ENCODE measurements around the gene RHOJ.

RHOJ gene

DNA sequence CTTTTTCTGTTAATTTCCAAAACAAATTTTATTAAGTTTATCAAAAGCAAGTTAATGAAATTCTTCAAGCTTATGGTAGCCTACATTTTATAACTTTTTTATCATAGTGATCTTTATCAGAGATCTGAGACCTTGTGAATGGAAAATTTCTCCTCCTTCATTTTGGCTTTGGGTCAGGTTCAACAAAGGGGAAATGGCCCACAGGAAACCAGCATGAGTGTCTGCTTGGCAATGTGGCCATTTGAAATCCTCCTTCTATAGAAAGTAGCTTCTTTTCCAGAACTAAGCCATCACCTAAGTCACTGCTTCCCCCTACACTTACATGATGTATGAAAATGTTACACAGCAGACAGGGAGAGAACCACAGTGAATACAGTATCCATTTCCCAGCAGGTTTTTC lies 1.6 kb downstream of the RHOJ start:
- no peak for DNase-seq (ENCODE audit: low spot score)

DNA sequence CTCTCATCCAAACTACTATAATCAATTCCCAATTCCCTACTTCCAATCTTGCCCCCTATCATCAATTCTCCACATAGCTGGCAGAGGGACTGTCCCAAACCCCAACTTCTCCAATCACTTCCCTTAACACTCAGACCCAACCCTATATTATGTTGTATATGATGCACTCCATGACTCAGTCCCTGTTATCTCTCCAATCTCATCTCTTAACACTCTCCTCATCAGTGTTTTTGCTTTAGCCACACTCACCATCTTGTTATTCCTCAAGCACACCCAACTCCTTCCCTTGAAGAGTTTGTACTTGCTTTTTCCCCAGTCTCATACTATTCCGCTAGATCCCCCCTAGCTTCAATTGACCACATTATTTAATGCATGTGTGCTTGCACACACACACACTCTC lies 4.9 kb downstream of the RHOJ start:
- no peak for DNase-seq (ENCODE audit: low spot score)

DNA sequence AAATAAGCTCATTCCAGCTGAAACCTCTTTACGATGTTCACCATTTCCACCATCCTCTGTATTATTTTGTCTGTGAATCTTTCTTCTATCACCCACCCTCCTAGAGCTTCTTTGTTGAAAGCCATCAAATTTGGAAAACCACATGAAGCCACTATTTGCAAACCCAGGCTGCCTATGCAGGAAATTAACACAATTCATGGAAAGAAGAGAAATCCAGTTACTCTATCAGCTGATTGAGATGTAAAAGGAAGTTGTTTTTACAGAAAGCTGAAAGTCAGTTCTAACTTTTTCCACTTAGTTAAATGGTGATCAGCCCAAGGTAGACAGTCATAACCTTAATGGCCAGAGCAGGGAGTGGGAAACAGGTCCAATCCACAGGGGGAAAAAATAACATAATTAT lies 6.6 kb downstream of the RHOJ start:
- DNase-seq (ENCODE audit: low spot score): no peak

DNA sequence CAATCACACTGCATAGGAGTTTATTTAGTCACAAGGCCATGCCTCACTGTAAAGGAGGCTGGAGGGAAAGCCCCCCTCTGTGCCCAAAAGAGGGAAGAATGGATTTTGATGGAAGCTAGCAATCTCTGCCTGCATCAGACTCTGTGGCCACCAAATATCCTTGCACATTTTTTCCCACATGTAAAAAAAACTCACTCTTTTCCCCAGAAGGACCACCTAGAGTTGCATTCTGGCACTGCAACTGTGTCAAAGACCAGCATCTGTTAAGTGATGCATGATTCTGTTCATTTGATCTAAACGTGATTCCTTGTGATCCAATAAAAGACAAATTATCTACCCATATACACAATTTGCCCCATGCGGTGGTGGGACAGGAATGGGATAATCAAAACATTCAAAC lies 8.0 kb downstream of the RHOJ start:
- no peak for DNase-seq (ENCODE audit: low spot score)

DNA sequence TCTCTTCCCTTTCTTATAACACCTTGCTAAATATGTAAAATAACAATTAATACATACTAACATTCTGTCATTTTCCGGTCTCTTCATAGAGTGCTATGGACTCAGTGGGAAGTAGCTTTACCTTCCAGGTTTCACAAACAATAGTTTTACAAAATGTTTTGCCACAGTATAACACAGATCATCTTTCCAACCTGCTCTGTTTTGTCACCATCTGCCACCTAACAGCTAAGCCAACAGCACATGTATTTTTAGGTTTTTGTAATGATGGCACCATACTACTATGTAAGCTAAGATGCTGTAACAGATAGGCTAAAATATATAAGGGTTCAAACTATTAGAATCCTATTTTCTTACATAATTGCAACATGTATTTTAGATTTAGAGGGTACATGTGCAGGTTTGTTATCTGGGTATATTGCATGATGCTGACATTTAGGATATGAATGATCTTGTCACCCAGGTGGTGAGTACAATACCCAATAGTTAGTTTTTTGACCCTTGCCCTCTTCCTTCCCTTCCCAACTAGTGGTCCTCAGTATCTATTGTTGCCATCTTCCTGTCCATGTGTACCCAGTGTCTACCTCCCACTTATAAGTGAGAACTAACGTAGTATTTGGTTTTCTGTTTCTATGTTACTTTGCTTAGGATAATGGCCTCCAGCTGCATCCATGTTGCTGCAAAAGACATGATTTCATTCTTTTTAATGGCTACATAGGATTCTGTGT lies 8.7 kb downstream of the RHOJ start:
- no peak for DNase-seq (ENCODE audit: low spot score)

DNA sequence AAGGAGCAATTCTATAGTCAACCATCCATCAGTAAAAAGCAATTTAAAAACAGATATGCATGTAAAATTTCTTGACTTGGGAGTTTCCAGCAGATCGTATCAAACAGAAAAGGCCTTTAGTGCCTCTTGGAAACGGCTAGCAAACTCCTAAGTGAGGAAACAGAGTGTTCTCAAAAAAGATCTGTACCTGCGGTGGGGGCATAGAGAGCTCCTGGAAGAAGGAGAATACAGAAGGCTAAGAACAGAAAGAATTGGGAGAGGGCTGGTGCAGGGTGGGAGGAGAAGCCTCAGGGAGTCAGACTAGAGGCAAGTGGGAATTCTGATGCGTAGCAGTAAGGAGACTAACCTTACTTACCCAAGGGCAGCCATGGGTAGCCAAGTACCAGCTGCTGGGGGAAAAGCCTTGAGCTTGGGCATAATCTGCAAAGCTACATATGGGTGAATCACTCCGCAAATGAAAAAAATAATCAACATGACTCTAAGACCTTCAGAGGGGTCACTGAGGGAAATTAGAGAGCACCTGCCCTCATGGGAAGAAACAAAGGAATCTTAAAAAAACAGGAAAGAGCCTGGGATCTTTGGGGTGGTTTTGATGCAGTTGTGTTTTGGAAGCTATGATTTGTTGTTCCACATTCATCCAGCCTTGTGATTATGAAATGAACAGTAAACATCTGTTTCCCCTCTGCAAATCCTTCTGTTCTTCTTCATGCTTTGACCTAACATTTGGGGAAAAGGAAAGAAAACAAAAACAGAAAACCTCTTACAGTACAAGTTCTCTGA lies 10.4 kb downstream of the RHOJ start:
- no peak for DNase-seq (ENCODE audit: low spot score)

DNA sequence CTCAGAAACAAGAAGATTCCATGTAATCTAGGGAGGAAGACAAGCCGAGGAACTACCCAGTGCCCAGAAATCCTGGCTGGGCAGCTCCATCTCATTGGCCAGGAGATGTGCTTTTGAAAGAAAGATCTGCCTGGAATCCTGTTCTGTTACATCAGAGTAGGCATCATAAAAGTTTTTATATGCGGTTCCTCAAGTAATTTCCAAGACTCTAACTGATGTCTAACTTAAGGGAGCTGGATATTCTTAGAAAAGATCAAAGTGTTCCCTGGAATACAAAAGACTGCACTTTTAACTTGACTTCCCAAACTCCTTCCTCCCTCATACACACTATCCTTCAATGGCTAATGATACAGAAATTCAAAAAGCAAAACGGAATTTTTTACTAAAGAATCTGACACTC lies 16.3 kb downstream of the RHOJ start:
- no peak for DNase-seq (ENCODE audit: low spot score)

DNA sequence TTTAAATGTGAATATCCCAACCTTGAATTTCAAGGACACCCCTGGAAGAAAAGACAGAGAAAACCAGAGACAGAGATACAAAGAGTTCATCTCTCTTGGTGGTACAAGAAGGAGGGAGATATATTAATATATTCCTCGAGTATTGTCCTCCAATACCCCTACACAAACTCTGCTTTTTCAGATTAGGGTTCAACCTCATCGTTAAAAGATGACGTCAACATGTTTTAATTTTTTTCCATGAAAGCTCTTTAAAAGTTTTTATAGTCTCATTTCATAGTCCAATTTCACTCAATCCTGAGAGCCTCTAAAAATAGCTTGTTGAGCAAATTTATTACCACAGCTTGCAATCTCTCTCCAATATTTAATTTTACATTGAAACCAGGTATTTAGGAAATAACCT lies 19.4 kb downstream of the RHOJ start:
- no peak for DNase-seq (ENCODE audit: low spot score)

DNA sequence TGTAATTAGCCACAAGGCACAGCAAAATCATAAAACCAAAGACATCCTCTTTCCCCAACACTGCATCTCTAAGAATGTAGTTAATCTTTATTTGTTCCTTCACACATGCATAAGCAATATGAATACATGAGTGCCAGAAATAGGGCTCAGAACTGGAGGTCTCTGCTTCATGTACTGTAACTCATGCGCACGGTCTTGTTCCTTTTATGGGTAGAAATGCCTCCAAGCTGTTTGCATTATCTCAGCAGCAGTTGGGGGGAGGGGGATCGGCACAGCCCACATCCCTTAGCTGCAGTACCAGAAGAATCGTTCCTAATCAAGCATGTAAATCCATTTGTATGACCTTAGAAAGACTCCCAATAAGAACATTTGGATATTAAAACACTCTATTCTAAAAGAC lies 20.0 kb downstream of the RHOJ start:
- DNase-seq (ENCODE audit: low spot score): no peak

DNA sequence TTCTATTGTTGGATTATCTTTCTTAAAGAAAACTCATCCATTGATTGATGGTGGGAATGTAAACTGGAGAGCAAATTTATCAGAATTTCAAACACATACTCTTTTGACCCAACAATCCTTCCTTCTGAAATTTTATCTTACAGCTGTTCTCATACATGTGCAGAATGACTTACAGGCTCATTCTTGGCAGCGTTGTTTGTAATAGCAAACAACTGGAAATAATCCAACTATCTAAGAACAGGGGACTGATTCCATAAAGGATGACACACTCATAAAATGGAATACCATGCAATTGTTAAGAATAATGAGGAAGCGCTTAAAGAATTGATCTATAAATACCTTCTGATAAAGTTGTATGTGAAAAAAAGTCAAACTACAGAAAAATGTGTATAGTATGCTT lies 24.0 kb downstream of the RHOJ start:
- DNase-seq (ENCODE audit: low spot score): no peak

DNA sequence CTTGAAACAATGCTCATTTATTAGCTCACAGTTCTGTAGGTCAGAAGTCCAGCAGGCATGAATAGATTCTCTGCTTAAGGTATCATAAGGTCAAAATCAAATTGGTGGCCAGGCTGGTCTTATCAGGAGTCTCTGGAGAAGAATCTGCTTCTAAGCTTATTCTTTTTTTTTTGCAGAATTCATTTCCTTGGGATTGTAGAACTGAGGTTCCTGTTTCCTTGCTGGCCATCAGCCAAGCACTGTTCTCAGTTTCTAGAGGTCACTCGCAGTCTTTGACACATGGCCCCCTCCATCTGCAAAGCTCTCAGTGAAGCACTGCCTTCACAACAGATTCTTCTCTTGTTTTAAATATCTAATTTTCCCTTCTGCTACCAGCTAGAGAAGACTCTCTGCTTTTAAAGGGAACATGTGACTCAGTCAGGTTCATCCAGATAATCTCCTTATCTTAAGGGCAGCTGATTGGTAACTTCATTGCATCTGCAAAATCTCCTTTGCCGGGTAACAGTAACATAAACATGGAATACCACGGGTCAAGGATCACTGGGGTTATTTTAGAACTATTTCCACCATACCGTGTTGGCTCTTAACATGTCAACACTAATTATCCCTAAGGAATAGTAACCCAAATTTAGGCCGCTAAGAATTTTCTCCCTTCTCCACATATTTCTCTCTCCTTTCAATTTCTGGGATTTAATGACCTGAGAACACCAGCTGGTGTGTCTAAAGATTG lies 25.3 kb downstream of the RHOJ start:
- DNase-seq (ENCODE audit: low spot score): no peak

DNA sequence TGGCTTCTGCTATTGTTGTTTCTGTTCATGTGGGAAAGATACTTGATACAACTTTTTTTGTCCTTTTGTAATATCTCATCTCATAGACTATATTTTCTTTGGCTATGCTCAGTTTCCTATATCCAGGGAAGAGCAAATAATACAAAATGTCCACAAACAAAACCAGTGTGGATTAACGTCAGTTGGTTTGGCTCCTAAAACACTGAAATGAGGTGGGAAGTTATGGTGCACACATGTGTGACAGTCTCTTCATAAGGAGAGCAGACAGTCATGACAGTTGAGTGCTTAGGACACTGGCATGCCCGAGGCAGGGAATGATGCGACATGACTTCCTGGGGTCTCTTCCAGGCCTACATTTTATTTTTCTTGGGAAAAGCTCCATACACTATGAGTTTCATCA lies 27.5 kb downstream of the RHOJ start:
- DNase-seq (ENCODE audit: low spot score): no peak

DNA sequence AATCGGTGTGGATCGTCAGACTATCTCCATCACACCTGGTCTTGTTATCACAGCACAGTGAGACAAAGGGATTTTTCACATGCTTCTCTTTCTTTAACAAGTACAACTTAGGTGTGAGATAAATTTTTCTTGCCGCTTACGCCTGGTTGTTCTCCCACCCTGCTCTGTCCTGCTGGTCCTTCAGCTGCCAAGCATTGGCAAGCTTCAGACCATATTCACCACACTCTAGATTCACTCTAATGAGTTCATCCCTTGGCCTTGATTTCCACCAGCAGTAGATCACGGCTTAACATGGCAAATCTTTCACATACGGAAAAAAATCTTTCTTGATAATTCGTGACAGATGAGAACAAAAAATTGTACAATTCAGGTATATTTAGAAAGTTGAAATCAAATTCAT lies 33.5 kb downstream of the RHOJ start:
- no peak for DNase-seq (ENCODE audit: low spot score)

DNA sequence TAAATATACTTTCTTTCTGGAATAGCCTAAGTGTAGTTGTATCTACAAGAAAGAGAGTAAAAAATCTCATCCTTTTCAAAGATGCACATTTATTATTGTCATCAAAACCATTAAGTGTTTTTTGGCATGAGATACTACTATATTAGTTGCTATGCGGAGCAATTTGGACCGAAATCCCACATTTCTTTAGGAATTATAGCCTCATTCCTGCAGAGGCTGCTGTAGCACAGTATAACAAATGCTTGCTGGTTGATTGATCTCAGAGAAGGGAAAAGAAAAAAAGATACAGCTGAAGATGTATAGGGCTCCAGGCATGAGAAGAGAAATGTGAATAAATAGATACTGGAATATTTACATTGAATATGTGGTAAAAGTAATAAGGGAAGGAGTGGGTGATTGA lies 36.0 kb downstream of the RHOJ start:
- DNase-seq (ENCODE audit: low spot score): no peak

DNA sequence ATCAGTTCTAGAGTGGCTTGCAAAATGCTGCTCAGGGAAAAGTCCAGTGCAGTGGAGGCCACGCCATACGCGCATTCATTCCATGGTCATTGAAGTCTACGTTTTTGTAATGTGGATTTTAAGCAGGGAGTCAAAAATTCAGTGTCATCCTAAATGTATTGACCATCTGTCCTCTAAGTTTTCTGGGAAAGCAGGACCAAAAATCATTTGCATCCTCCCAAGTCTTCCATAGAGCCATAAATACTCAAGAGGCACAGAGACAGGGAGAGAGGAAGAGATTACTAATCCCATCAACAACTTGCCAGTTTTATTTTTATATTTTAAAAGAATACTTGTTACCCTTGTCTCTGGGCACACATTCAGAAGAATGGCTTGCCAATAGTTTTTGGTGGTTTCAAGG lies 36.9 kb downstream of the RHOJ start:
- no peak for DNase-seq (ENCODE audit: low spot score)

DNA sequence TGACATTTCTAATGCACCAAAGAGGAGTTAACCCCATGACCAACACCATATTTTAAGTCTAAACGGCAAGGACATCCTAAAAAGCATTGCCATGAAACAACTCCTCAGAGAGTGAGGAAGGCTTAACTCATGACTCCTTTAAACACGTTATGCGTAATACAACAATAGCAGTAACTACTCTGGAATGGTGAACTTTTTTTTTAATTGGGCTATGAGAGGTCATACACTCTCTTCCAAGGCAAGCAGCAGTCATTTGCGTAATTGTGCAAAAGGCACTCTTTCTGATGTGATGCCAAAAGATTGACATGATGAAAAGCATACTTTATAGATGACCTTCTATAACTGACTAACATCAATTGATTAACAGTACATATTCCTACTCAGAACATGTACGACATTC lies 39.4 kb downstream of the RHOJ start:
- DNase-seq (ENCODE audit: low spot score): no peak

DNA sequence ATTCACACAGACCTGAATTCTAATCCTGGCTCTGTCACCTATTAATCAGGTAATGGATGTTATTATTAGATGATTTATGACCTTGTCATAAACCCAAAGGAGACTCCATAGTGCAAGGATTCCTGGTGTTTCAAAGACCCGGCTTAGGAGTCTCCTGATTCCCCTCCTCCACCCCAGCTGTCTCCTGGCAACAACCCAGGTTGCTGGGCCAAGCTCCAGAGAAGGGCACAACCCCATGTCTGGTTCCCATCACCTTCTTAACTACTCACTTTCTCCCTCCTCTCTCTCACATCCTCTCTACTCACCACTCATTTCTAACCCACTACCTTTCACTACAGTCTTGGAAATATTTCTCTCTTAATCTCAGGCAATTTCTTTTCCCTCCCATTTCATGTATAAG lies 41.6 kb downstream of the RHOJ start:
- no peak for DNase-seq (ENCODE audit: low spot score)

DNA sequence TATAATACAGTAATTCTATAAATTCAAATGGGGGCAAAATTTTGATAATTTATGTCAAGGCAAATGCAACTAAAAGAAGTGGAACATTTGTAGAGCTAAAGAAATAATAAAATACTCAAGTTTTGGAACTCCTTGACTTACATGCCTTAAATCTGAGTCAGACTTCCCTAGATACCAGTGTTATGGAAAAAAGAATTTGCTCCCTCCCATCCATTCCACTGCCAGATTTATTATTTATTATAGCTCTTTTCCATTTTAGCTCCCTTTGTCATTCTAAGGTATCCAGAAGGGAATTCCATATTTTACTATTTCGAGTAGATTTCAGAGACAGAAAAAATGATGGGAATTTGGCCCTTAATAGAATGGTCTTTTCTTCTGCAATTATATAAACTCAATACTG lies 44.0 kb downstream of the RHOJ start:
- DNase-seq (ENCODE audit: low spot score): no peak

DNA sequence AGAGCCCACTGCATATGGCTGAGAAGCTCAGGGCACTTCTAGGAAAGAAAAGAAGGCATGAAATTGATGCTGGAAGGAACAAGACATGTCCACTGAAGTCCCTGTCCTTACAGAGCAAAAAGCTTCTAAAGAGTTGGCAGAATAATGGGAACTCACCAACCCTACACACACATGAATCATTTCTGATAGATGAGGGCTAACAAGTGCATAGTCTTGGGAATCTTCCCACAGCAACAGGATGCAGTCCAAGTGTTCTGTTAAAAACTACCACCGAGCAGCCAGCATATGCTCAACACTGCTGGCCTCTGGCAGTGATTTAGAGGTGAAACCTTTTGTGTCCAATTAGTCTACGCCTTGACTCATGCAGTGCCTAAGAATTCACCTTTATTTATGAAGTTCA lies 44.8 kb downstream of the RHOJ start:
- DNase-seq (ENCODE audit: low spot score): no peak

DNA sequence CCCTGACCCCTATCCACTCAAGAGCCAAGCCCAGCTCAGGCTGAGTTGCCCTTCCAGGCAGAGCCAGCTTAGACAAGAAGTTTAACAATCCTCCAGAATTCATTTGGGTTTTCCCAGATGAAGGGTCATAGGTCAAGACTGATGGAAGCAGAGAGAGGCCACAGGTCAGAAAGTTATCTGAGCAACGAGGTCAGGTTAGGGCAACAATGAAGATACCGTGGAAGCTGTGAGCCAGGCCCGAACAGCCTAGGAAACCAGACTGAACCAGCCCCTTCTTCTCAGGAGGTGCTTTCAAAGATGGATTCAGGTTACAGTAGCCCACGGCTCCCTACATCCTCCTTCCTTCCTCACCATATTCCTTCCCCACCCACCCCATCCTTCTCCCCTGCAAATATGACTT lies 53.1 kb downstream of the RHOJ start:
- no peak for DNase-seq (ENCODE audit: low spot score)

DNA sequence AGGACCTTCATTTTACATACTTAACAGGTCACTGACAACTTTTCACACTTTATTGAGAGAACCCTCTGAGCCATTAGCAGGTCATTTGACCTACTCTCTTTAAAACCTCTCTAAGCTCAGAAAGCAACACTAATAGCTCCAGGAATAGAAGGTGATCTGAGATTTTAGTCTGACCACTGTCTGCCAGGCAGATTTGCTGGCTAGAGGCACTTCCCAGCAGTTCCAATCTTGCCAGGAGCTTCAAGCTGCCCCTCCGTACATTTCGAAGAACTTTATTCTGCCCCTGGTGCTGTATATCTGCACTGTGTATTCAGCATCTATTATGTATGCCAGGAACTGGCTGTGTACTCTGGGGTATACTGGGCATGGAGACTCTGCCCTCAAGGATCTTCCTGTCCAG lies 58.2 kb downstream of the RHOJ start:
- no peak for DNase-seq (ENCODE audit: low spot score)

DNA sequence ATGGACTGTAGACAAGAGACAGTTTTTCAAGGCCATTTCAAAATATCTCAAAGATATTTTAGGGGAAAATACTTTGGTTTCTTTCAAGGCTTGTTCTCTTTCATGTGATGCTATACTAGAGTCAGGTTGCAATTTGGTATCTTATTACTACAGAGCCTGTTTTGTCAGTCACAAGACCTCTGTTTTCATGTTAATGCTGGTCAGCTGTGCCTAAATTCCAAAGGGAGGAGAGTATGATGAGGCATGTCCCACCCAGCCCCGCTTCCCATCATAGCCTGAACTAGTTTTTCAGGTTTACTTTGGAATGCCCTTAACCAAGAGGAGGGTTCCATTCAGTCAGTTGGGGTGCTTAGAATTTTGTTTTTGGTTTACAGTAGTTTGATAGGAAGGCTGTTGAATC lies 61.9 kb downstream of the RHOJ start:
- no peak for DNase-seq (ENCODE audit: low spot score)

DNA sequence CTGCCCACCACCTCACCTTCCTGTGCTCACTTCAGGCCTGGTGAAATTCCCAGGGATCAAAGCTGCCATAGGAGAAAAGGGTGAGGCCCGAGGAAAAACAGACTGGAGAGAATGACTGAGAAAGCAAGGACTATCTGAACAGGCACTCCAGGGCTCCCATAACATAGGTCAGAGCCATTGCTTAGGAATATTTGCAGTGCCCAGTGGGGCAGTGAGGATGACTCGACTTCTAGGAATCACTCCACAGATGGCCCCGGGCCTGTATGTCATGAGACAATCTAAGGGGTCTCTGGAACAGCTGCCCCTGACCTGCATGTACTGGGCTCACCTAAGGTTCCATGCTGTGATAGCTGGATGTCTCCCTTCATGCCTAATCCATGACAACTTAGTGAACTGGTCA lies 62.9 kb downstream of the RHOJ start:
- DNase-seq (ENCODE audit: low spot score): no peak

Measured in hematopoietic multipotent progenitor cell treated with erythropoietin and hydrocortisone succinate and interleukin-3 and kit ligand, for 15 days (in vitro differentiated cells).